Measurements from ENCODE around the gene CMSS1.

Gene CMSS1

DNA sequence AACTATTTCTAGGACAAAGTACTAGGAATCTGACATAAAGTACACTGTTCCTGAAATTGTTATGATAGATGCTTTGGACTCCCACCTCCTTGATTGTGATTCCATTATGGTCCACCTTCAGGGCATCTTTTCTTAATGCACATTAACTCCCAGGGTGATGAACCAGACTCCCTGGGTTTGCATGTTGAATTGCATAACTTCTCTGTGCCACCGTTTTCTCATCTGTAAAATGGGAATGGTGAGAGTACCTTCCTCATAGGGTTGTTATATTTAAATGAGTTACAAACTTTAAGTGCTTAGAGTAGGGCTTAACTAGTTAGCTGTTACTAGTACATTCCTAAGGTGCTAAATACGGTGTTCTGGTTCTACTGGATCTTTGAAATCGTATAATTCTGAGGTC is 81.9 kb downstream of the CMSS1 start:
- in situ Hi-C loops (cut with HindIII; ENCODE audit: low sequenced_read_pairs), result no loop called here

DNA sequence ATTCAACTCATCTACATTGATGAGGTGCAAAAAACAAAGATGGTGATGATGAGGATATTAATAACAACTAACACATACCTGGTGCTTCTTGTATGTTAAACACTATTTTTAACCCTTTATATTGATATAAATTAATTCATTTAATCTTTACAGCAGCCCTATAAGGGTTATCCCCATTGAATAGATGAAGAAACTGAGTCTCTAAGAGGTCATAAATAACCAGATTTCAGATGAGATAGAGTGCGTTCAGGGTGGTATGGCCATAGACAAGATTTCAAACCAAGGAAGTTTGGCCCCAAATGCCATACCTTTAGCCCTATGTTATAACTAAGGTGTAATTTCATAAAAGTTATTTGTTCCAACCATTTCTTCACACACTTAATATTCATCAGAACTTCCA is 82.6 kb downstream of the CMSS1 start:
- in situ Hi-C loops (cut with HindIII; ENCODE audit: low sequenced_read_pairs), result no loop called here

DNA sequence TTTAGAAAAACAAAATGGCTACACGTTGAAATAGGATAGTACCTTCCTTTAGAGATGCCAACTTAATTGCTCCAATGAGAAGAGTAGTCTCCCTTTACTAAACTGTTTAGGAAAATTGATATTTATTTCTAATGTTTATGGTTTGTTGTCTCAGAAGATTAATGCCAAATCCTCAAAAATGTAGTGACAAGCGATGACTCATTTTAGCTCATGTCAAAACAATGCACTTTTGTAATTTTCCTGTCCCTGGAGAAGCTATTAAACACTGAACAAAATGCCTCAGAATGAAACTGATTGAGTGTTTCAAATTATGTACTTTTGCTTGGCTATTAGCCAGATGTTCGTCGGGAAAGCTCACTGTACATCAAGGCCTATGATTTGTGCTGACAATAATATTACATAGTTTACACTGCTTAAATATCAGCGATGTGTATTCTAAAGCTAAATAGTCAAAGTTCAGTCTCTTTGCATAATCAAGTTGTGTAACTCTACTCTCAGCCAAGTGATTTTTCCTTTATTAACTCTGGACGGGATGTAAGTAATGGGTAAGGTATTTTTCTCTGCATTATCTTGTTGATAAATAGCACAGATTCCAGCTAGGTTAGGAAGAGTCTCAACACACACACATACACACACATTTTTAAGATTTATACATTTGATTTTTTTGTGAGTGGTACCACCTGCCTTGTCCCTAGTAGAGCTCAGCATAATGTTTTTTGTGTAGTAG is 83.7 kb downstream of the CMSS1 start:
- in situ Hi-C loops (cut with HindIII; ENCODE audit: low sequenced_read_pairs), result no loop called here

DNA sequence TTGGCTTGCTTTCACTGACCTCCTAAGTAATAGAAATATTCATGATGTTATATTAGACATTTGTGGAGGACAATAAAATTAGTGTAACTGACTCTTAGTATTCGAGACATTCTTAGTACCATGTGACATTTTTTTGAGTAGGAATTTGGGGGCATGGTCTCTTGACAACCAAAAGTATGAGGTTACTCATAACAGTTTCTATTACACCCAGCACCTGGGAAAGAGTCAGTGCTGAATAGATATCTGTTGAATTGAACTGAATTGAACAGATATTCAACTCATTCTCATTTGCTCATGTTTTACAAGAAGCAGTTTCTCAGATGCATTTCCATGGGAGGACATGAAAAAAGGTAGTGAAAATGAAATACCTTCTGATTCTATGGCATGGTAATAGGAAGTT is 84.4 kb downstream of the CMSS1 start:
- in situ Hi-C loops (cut with HindIII; ENCODE audit: low sequenced_read_pairs), result no loop called here

DNA sequence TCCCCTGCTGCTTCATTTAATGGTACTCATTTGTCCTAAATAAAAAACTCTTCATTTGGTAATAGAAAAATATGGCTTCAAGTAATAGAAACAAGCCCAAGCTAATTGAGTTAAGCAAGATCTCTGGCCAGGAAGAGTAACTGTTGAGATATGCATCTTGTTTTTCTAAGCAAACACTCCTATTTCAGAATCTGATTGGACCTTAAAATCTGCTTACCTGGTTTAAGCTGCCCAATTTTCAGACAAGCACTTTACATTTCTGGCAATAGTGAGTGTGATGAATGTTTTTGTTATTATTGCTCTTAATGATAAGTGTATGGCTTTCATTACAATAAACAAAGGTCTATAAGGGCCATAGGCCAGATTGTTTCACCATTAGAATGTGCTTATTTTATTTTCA is 86.2 kb downstream of the CMSS1 start:
- in situ Hi-C loops (cut with HindIII; ENCODE audit: low sequenced_read_pairs), result no loop called here

DNA sequence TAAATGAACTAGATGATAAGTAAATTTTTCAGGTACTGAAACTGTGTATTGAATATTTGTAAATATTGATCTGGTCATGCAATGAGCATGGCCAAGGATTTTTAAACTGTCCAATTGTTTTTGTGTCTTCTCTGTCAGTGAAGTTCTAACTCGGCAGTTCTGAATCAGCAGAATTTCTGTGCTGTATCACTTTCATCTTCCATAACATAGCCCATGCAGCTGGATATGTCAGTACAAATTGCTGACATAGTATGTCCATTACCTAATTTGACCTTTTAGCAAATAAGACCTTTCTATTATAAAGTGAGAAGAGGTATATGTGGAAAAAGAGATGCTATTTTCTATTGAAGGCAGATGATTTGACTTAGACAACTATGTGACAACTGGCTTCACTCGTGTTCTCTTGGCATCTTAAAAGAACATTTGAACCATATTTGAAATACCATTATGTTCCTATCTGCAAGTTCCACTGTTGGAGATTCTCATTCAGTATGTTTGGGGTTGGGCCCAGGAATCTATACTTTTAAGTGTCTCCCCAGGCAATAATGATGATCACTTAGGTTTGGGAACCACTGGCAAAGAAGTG is 90.4 kb downstream of the CMSS1 start:
- in situ Hi-C loops (cut with HindIII; ENCODE audit: low sequenced_read_pairs), result no loop called here

DNA sequence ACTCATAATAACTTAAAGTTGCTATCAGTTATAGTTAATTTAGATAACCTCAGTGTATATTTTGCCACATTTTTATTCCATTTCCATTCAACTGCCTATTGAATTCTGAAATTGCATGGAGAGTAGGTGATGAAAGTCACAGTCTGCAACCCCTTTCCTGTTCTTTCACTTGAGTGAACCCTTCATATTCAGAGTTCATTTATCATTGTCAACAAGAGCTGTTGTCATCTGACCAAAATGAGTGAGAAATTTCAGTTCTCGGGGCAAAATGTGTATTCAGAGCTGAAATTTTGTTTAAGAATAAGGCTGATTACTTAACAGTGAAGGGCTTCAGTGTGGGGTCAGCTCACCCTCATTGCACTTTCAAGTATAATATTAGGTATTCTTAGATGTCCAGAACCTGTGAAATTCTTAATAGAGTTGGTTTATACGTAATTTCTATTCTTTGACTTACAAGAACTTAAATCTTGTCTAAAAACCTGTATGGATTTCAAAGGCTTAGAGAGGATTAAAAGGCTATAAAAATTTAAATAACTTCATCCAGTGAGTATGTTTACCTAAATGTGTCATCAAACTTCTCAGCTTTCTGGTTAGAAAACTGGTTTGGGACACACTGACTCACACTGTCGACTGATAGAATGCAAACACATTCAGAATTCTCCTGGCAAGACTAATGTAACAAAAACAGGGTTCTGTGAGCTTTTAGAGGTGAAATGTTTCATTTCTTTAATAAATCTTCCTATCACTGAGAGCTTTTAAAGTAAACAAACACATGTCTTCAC is 92.2 kb downstream of the CMSS1 start:
- in situ Hi-C loops (cut with HindIII; ENCODE audit: low sequenced_read_pairs), result no loop called here

DNA sequence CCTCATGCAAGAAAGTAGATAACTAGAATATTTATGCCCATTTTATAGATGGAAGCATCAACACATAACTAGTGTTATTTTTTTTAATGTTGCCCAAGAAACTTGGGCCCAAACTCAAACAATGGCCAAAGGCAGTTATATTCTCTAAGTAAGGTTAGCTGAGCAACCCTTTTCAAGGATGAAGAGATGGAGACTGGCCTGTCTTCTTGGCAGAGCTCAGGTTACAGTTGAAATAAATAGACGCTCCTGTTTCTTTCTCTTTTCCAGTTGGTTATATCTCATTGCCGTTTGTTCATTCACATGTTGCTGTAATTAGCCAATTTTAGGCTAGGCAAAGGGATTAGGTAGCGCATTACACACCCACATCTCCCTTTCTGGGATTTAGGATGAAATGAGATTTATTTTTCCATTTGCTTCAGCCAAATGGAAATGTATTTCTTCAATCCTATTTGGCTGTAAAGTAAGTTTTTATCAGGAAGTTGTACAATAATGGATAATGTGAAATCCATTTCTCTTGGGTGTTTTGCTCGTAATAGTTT is 93.2 kb downstream of the CMSS1 start:
- in situ Hi-C loops (cut with HindIII; ENCODE audit: low sequenced_read_pairs), result no loop called here

DNA sequence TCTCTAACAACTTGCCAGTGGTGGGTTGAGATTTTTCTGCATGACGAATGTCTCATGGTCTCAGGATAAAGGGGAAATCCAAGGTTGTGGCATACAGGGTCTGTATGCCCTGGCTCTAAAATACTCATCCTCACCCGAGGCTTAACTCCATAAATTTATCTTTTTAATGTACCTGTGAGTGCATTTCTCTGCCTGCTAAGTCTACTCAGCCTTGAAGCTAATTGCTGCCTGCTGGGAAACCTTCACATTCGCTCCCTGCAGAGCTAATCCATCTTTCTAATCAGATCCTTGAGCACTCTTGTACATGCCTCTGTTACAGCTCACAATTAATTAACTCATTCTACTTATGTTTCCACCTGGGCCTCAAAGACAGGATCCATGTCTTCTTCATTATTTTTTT is 93.8 kb downstream of the CMSS1 start:
- in situ Hi-C loops (cut with HindIII; ENCODE audit: low sequenced_read_pairs), result no loop called here

DNA sequence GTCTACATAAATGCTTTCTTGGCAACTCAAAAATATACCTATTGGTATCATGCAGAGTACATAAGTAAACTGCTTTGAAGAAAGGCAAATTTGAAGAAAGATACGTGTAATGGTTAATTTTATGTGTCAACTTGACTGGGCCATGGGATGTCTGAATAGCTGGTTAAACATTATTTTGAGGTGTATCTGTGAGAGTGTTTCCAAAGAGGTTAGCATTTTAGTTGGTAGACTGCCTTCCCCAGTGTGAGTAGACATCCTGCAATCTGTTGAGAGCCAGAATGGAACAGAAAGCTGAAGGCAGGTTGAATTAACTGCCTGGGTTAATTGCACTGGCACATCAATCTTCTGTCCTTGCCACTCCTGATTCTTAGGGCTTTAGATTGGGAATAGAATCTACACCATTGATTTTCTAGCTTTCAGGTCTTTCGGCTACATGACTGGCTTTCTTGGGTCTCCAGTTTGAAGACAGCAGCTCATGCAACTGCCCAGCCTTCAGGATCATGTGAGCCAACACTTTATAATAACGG is 98.3 kb downstream of the CMSS1 start:
- in situ Hi-C loops (cut with HindIII; ENCODE audit: low sequenced_read_pairs), result no loop called here

DNA sequence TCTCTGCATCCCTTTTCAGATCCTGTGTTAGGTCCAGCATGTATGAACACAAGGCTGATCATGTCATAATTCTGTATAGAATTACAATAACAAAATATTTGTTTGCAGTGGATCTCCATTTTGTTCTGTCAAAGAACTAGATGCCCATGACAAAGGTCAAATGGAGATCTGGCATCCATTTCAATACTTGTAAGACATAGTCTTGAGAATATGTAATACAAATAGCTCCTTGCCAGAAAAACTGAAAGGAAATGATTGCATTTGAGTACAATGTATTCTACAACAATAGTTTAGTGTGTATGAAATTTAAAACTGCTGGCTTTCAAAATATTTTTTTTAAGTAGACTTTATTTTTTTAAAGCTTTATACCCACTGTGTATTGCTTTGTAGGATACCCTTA is 101.1 kb downstream of the CMSS1 start:
- in situ Hi-C loops (cut with HindIII; ENCODE audit: low sequenced_read_pairs), result no loop called here

DNA sequence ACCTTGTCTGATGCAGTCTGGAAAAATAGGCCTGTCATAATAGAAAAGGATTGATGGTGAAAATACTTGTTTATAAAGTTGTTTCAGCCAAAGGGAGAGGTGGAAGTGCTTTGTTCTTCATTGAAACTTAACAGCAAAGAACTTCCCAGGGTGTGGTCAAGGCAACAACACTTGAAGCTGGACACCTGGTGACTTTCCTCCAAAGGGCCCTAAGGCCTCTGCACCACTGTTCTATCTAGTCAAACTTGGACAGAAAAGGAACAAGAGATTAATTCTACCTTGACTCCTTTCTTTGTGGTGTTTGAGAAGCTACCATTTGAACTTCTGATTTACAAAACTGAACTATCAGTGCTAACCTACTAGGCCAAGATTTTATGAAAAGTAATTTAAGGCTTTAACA is 102.0 kb downstream of the CMSS1 start:
- in situ Hi-C loops (cut with HindIII; ENCODE audit: low sequenced_read_pairs), result no loop called here

DNA sequence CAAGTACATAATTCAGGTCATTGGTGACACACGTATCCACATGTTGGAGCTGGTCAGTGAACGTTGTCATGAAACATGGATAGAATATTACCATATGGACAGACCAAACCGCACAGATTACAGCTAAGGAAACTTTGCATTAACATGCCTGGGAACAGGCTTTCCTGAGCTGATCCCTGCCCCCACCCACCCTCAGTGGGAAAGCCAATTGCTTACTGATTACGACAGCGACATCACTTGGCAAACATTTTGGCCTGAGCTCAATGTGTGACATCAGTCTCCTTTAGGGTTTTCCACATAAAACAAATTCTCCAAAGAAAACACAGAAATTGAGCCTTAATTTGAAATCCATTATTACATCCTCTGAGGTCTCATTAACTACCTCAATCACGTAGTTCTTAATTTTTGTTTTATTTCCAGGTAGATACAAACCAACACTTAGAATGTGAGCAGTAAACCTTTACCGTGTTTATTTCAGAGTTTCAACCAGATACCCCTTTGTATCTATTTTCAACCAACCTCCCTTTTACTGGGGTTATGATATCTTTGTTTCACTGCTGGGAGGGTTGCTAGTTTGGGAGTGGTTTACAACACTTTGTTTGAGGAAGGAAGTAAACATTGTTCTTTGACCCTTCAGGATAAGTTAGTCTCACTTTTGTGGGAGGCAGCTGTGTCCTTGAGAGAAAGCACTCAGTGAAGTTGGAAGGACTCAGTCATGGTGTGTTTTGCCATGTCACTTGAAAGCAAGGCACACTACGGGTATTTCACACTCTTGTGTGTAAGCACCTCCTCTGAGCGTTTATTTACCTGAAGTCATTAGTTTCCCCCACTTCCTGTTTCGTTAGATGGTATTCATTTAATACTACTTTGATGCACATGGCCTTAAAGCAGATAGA is 103.1 kb downstream of the CMSS1 start:
- in situ Hi-C loops (cut with HindIII; ENCODE audit: low sequenced_read_pairs), result no loop called here

DNA sequence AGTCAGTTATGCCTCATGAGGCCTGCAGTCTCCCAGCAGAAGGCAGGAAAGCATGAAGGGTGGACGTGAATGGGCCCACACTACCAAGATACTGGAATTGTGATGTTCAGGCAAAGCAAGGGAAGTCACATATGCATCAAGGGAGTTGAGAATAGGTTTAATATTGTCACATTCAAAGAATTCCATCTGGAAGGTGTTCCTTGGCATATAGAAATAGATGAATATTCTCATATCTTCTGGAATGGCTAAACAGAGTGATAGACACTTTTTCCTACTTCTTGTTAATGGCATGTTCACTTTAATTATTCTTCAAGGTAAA is 103.7 kb downstream of the CMSS1 start:
- in situ Hi-C loops (cut with HindIII; ENCODE audit: low sequenced_read_pairs), result no loop called here

DNA sequence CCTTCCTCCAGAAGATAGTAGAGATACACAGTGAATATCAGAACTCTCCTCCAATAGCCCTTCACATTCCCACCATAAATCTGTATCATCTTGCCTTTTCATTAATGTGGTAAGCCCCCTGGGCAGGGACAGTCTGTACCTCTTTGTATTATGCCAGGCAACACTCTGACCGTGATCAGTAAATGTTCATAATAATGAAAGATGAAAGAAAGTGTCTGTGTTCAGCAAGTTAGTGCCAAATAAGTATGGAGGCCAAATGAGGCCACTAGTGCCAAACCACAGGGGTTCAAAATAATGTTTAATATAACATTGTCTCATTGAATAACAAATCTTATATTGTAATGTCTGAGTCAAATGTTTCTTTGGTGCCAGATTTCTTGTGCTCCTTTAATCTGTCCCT is 104.3 kb downstream of the CMSS1 start:
- in situ Hi-C loops (cut with HindIII; ENCODE audit: low sequenced_read_pairs), result no loop called here

DNA sequence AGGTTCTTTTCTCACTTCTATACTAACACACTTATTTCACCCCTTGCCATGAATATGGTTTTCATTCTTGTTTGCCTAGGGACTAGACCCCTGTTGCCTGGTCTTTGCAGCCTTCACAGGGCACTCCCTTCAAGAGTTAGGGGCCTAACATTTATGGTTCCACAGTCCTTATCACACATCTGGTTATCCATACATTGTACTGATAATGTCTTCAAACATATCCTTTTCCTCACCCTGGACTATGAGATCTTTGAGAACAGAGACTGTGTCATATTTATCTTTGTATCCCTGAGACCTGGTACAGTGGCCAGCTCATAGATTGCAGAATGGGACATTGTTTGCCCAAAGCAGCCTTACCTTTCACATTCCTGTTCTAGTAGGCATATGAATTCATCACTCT is 106.2 kb downstream of the CMSS1 start:
- in situ Hi-C loops (cut with HindIII; ENCODE audit: low sequenced_read_pairs), result no loop called here

DNA sequence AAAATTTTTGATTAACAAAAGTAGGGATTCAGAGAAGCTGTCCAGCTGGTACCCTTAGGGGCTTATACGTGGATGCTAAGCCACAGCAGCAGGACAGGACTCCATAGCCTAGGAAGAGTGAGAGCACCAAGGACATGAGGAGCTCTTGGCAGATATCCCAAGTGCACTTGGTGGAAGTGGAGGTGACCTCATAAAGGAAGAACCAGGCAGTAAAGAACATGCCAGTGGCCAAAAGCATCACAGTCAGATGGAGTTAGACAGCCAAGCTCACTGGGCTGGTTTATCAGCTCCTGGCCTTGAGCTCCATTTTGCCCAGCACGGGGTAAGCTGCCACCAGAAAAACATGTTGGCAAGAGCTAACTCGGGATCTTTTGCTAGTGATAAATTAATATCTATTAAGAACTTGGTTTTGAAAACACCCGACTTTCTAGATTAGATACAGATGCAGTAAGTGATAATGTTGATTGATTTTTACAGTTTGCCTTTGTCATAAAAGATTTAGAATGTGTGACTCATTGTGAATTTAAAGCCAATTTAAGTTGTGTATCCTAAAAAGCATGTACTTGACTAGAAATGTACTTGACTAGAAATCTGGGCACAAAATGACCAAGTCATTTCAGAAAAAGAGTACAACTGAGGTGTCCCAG is 108.0 kb downstream of the CMSS1 start:
- in situ Hi-C loops (cut with HindIII; ENCODE audit: low sequenced_read_pairs), result no loop called here

DNA sequence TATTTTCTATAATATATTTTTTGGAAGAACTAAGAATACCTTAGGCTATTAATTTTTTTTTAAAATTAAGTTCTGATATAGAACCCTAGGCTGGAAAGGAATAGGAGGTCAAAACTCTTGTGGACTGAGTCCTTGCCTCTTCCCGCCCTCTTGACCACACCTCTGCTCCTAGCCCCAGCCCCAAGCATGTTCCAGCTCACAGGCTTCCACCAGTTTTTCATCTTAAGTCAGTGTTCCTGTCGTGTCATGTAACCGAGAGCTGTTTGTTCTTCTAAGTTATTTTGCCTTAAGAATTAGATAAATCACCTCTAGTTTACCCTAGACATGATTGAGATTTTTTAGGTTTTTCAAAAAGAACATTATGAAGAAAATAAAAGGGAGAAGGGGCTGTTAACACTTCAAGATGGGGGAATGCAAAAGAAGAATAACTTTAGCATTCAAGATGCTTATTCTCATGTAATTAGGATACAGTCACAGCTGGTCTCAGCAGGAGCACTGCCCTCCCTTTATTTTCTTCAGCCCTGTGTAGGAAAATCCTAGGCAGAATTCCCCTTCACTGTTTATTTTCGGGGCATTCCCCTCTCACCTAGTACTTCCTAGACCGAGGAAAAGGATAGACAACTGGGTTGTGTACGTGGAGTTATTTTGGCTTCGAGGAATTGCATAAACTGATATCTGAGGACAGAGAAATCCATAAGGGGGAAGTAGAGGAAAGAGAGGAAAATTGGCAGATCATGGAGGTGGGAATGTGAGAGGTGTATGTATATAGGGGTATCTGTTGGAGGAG is 110.2 kb downstream of the CMSS1 start:
- in situ Hi-C loops (cut with HindIII; ENCODE audit: low sequenced_read_pairs), result no loop called here
